Activated CD4-positive, alpha-beta memory T cell treated with anti-CD3 and anti-CD28 coated beads for 36 hours (primary cell): ENCODE measurements around the gene SMYD3. TPM values are rescaled to one million over a fixed set of nuclear protein-coding genes. Genes with fewer than 3 reads are reported as not detected.
A peak's percentile ranks its signal among the peaks of the same experiment; 100 is the strongest.

Experiments
- CTCF ChIA-PET: fragments of 350-600 bp; sonication (Branson Sonifier 250); formaldehyde crosslinking; loops from one replicate; lab custom pipeline; 2021; ENCODE audit warnings: antibody characterized with exemption, inconsistent platforms; lab: Charles Lee
- POLR2A ChIA-PET: fragments of 350-600 bp; sonication (Branson Sonifier 250); formaldehyde crosslinking; loops from one replicate; lab custom pipeline; 2021; ENCODE audit warnings: antibody characterized with exemption; lab: Charles Lee
- DNase-seq: peaks from one replicate; pipeline ENCODE4 v3.0.0-alpha.2; 2020
- H3K27ac Mint-ChIP-seq: one replicate; pipeline ENCODE4 v1.8.0; 2021; ENCODE audit warnings: mixed read lengths
- H3K27me3 Mint-ChIP-seq: one replicate; pipeline ENCODE4 v1.8.0; 2021; ENCODE audit warnings: mixed read lengths
- H3K36me3 Mint-ChIP-seq: one replicate; pipeline ENCODE4 v1.8.0; 2021; ENCODE audit warnings: mixed read lengths
- H3K4me1 Mint-ChIP-seq: one replicate; pipeline ENCODE4 v1.8.0; 2021; ENCODE audit warnings: low read depth, mixed read lengths
- H3K4me3 Mint-ChIP-seq: one replicate; pipeline ENCODE4 v1.8.0; 2021; ENCODE audit warnings: mild to moderate bottlenecking, mixed read lengths
- H3K9me3 Mint-ChIP-seq: one replicate; pipeline ENCODE4 v1.8.0; 2021; ENCODE audit warnings: mixed read lengths
- intact Hi-C: fragments of 100-400 bp; cut with micrococcal nuclease; formaldehyde crosslinking; loops from one replicate; pipeline ENCODE4 v1.15.1; 2023
- total RNA-seq, 2 experiments: library from RNA; stranded (reverse); gene quantifications; one replicate each; pipeline ENCODE4 v1.2.3, GENCODE V29; 2021

Gene SMYD3
- total RNA-seq, 2 experiments from 2014 or later = 16.6 to 20.2 TPM

DNA sequence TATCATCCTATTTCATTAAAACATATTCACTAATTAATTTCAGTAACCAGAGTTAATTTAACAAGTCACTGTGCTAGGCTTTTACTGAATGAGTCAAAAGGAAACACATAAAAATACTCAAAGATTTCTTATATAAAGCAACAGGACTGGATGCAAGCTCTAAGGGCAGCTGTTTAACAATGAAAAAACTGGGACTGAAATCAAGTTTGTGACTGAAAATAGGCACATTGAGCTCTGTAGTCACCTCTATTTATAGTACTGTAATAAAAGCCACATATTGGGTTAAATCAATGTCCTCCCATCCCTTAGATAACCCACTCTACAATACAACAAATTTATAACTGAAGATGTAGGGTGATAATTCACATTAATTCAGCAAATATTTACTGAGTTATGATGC is 52.4 kb downstream of the SMYD3 start:
- H3K36me3 Mint-ChIP-seq = peaks cover 4% of the 10 kb centered on the region
- no peak overlapping the region for H3K4me3 Mint-ChIP-seq
- no peak for DNase-seq
- H3K9me3 Mint-ChIP-seq = no peaks in the 10 kb centered on the region
- POLR2A ChIA-PET = no interaction called here
- H3K27me3 Mint-ChIP-seq = no peaks in the 10 kb centered on the region
- H3K27ac Mint-ChIP-seq = no peak overlapping the region
- intact Hi-C loops = loop anchor here (5.0 kb wide), 1 partner anchor 1302 kb away; the partner anchor contains the start of gene KIF26B
- CTCF ChIA-PET = interaction anchor here (1.0 to 2.4 kb wide), 4 partner anchors 12 to 1302 kb away, joined by 3 to 5 read pairs (median 4); no protein-coding TSS in a partner anchor
- peaks cover 4% of the 10 kb centered on the region for H3K4me1 Mint-ChIP-seq

DNA sequence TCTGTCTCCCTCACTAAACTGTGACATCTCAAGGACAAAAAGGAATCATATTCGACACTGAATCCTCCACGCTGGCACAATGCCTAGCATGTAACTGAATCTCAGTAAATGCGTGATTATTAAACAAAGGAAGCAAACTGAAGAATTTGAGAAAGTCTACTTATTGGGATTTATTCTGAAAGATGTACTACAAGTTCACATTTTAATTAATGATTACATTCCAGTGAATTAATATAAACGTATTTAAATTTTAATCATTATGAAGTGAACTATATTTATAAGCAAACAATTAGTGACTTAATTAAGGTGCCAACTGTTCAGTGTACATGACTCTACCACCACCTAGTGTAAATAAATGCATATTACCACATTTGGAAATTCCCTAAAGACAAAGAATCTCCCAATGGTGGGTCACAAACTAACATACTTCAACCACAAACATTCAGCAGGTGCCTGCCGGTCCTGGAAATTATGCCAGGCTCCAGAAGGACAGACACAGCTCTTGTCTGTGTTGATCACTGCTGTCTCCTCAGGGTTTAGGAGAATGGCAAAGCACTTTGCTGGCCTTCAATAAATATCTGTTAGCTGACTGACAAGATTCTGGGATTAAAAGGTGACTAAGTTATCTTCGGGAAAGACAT is 56.3 kb downstream of the SMYD3 start:
- ChIA-PET CTCF (interaction anchor here (0.8 to 2.4 kb wide), 7 partner anchors 10 to 1297 kb away, joined by 3 to 16 read pairs (median 7); no protein-coding TSS in a partner anchor), POLR2A (no interaction called here)
- peaks cover 3% of the 10 kb centered on the region for H3K9me3 Mint-ChIP-seq
- DNase-seq = no peak
- H3K36me3 Mint-ChIP-seq = peaks cover 7% of the 10 kb centered on the region
- intact Hi-C loops = loop anchor here (1.0 to 5.0 kb wide), 2 partner anchors 438 to 1298 kb away; partner anchors contain the start of gene KIF26B
- no peak overlapping the region for H3K27ac Mint-ChIP-seq
- H3K4me3 Mint-ChIP-seq = no peak overlapping the region
- H3K27me3 Mint-ChIP-seq = no peaks in the 10 kb centered on the region
- H3K4me1 Mint-ChIP-seq = peaks cover 2% of the 10 kb centered on the region

DNA sequence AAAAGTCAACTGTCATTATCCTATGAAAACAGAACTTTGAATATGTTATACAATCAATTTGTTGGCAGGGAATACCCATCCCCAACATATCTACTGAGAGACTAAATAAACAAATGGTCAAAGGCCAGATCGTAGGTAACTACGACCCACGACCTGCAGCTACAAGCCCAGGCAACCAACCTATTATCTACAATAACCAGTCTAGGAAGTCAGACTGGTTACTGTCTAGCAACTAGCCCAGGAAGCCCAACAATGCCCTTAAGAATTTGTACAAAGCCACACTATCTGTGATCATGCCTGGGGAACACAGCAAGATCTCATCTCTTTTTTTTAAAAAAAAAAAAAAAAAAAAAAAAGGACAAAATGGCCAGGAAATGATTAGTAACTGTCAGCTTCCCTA is 58.7 kb downstream of the SMYD3 start:
- intact Hi-C loops = no loop called here
- Mint-ChIP-seq H3K27me3 (no peaks in the 10 kb centered on the region), H3K27ac (no peak overlapping the region), H3K9me3 (peaks cover 3% of the 10 kb centered on the region), H3K36me3 (peaks cover 7% of the 10 kb centered on the region), H3K4me1 (peaks cover 2% of the 10 kb centered on the region), H3K4me3 (no peak overlapping the region)
- CTCF ChIA-PET = interaction anchor here (0.6 to 1.3 kb wide), 2 partner anchors 437 to 1446 kb away, joined by 4 to 5 read pairs; no protein-coding TSS in a partner anchor
- POLR2A ChIA-PET = no interaction called here
- DNase-seq = no peak

DNA sequence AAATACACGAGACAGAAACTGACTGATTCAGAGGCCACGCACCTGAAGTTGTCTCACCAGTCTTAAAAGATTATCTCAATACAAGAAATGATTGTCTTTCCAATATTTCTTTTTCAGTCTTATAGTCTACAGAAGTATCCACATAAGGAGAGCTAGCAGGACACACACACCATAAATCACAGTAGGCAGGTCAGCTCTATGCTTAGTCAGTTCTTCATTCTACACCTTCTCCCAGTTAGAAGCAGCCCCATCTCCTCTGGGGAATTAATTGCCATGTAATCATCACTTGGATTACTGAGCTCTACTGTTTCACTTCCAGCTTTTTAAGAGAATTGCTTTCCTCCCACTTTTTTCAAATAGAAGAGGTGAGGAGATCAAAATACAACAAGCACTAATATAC is 59.6 kb downstream of the SMYD3 start:
- DNase-seq = no peak
- no peak overlapping the region for H3K4me3 Mint-ChIP-seq
- CTCF ChIA-PET = no interaction called here

DNA sequence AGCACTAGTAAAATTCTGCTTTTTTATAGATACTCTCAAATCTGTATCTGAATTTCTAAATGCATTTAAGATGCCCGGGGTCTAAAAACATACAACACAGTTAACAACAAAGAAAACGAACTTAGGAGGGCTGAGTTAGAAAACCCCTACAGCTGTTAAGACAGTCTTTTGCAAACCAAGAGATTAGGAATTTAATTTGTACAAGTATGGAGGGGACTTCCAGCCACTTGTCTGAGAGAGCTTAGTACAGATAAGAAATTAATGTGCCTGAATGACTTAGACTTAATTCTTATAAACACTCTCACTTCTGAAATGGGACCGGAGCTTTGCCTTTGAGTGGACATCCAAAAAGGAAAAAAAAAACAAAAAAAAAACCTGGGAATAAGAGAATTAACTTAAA is 61.6 kb downstream of the SMYD3 start:
- ChIA-PET CTCF (no interaction called here), POLR2A (no interaction called here)
- Mint-ChIP-seq H3K9me3 (peaks cover 3% of the 10 kb centered on the region), H3K36me3 (peaks cover 7% of the 10 kb centered on the region), H3K4me3 (no peak overlapping the region), H3K27me3 (no peaks in the 10 kb centered on the region), H3K27ac (no peak overlapping the region), H3K4me1 (peaks cover 2% of the 10 kb centered on the region)
- intact Hi-C loops = no loop called here
- no peak for DNase-seq

More for the DNA sequence above, 59.6 kb downstream of the SMYD3 start:
- Mint-ChIP-seq H3K27me3 (no peaks in the 10 kb centered on the region), H3K9me3 (peaks cover 3% of the 10 kb centered on the region), H3K27ac (no peak overlapping the region), H3K4me1 (peaks cover 2% of the 10 kb centered on the region), H3K36me3 (peaks cover 7% of the 10 kb centered on the region)
- POLR2A ChIA-PET = no interaction called here
- intact Hi-C loops = no loop called here

DNA sequence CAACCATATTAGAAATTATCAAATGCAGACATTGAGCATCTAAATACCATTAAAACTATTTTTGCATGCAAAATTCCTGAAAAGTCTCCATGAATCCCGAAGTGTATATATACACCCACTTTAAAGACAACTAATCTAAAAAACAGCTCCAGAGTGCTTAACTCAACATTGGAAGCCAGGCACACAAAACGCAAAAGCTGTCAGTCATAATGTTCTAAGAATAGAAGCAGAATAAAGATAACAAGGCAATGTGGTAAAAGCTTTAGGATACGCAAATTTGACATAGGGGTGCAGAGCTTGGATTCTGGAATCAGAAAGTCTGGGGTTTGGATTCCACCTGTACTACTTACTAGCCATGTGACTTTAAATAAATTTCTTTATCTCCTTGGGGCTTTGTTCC is 62.5 kb downstream of the SMYD3 start:
- ChIA-PET POLR2A (no interaction called here), CTCF (no interaction called here)
- H3K4me3 Mint-ChIP-seq = no peak overlapping the region
- peaks cover 2% of the 10 kb centered on the region for H3K4me1 Mint-ChIP-seq
- no peak overlapping the region for H3K27ac Mint-ChIP-seq
- no peaks in the 10 kb centered on the region for H3K27me3 Mint-ChIP-seq
- peaks cover 3% of the 10 kb centered on the region for H3K9me3 Mint-ChIP-seq
- DNase-seq = no peak
- peaks cover 7% of the 10 kb centered on the region for H3K36me3 Mint-ChIP-seq
- intact Hi-C loops = no loop called here

DNA sequence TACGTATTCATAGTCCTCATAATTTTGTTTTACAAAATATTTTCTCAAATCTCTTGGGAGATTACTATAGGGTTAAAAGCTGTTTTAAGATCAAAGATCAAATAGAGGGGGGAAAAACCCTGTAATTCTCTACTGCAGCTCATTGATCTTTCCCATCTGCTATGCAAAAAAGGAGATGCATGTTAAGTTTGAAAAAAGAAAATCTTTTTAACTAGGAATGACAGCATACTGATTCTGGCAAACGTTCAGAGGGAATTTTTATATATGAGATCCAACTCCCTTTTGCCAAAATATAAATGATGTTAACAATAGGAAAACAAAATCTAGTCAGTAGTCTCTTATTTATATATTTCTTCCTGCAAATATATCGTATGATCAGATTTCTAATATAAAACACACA is 69.1 kb downstream of the SMYD3 start:
- DNase-seq = no peak
- Mint-ChIP-seq H3K27me3 (no peaks in the 10 kb centered on the region), H3K4me3 (no peak overlapping the region), H3K36me3 (peaks cover 7% of the 10 kb centered on the region), H3K4me1 (peaks cover 4% of the 10 kb centered on the region), H3K9me3 (peaks cover 11% of the 10 kb centered on the region), H3K27ac (no peak overlapping the region)
- intact Hi-C loops = no loop called here
- ChIA-PET POLR2A (no interaction called here), CTCF (no interaction called here)

DNA sequence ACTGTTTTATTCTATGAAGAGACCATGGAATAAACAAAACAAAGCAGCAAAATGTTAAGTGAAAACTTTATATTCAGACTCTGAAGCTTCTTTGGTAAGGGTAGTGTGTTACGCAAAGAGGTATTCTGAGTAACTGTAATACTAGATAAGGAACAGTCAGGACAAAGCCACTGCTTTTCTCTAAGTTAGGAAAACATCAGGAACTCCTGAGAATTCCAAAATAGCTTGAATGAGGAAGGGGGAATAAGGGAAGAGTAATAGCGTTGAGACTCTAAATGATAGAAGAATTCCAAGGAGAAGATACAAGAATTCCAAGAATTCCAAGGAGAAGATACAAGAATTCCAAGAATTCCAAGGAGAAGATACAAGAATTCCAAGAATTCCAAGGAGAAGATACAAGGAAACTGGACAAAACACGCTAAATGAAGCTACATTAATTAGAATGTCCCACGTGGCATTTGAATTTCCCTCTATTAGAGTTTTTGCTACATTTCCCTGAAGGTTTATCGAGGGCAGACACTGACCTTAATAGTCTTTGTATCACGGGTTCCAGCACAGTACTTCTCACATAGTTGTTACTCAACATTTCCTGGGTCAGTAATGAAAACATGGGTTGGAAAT is 71.5 kb downstream of the SMYD3 start:
- H3K4me1 Mint-ChIP-seq = peaks cover 4% of the 10 kb centered on the region
- ChIA-PET POLR2A (interaction anchor here (0.6 kb wide), 1 partner anchor 70 kb away, joined by 4 read pairs; no protein-coding TSS in a partner anchor), CTCF (no interaction called here)
- peaks cover 7% of the 10 kb centered on the region for H3K36me3 Mint-ChIP-seq
- intact Hi-C loops = no loop called here
- H3K4me3 Mint-ChIP-seq = no peak overlapping the region
- H3K27ac Mint-ChIP-seq = no peak overlapping the region
- peaks cover 11% of the 10 kb centered on the region for H3K9me3 Mint-ChIP-seq
- no peaks in the 10 kb centered on the region for H3K27me3 Mint-ChIP-seq
- DNase-seq = no peak

DNA sequence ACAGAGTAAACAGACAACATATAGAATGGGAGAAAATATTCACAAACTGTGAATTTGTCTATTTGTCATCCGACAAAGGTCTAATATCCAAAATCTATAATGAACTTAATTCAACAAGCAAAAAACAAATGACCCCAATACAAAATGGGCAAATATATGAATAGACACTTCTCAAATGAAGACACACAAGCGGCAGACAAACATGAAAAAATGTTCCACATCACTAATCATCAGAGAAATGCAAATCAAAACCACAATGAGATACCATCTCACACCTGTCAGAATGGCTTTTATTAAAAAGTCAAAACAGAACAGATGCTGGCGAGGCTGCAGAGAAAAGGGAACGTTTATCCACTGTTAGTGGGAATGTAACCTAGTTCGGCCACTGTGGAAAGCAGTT is 72.7 kb downstream of the SMYD3 start:
- POLR2A ChIA-PET = no interaction called here
- CTCF ChIA-PET = no interaction called here
- Mint-ChIP-seq H3K27me3 (no peaks in the 10 kb centered on the region), H3K9me3 (peaks cover 17% of the 10 kb centered on the region), H3K36me3 (peaks cover 7% of the 10 kb centered on the region), H3K4me3 (no peak overlapping the region), H3K4me1 (peaks cover 4% of the 10 kb centered on the region), H3K27ac (no peak overlapping the region)
- intact Hi-C loops = no loop called here
- DNase-seq = no peak

DNA sequence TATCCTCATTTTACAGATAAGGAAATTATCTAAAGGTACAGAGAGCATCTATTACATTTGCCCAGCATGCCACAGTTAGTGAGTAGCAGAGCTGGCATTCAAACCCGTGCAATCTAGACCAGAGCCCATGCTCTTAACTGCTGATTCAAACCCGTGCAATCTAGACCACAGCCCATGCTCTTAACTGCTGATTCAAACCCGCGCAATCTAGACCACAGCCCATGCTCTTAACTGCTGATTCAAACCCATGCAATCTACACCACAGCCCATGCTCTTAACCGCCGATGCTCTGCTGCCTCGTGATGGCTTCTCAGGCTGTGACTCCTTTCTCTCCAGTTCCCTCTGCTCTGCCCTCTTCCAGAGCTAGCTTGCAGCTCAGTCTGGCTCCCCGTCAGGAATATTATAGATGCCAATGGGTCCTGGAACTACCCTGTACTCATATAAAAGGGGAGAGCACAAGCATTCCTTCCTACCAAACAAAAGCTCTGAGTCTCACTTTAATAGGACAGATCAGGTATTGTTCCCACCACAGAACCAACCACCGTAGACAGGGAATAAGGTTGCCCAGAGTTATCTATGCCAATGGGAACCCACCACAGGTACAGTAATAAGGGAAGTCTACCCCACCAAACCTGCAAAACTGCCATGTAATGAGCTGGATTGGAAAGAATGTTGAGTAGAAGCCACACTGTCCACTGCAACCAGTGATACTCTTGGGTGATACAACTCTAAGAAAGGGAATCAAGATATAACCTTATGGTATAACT is 78.4 kb downstream of the SMYD3 start:
- peak; percentile 78 for DNase-seq
- H3K27me3 Mint-ChIP-seq = no peaks in the 10 kb centered on the region
- ChIA-PET CTCF (interaction anchor here (0.6 kb wide), 1 partner anchor 698 kb away, joined by 3 read pairs; no protein-coding TSS in a partner anchor), POLR2A (no interaction called here)
- peaks cover 6% of the 10 kb centered on the region for H3K9me3 Mint-ChIP-seq
- no peak overlapping the region for H3K4me3 Mint-ChIP-seq
- peaks cover 2% of the 10 kb centered on the region for H3K36me3 Mint-ChIP-seq
- H3K27ac Mint-ChIP-seq = no peak overlapping the region
- H3K4me1 Mint-ChIP-seq = peaks cover 9% of the 10 kb centered on the region
- intact Hi-C loops = loop anchor here (1.0 to 2.0 kb wide), 3 partner anchors 48 to 96 kb away; no protein-coding TSS in a partner anchor

DNA sequence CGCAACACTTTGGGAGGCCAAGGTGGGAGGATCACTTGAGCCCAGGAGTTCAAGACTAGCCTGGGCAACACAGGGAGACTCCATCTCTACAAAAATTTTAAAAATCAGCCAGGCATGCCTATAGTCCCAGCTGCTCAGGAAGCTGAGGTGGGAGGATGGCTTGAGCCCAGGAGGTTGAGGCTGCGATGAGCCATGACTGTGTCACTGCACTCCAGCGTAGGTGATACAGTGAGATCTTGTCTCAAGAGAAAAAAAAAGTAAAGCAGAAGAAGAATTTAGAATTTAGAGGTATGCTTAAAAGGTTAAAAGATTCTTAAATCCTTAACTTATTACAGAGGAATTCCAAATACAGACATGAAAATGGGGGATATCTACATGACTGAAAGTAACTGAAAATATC is 79.5 kb downstream of the SMYD3 start:
- Mint-ChIP-seq H3K27ac (no peak overlapping the region), H3K27me3 (no peaks in the 10 kb centered on the region), H3K4me3 (no peak overlapping the region), H3K4me1 (peaks cover 9% of the 10 kb centered on the region), H3K36me3 (peaks cover 2% of the 10 kb centered on the region), H3K9me3 (peaks cover 6% of the 10 kb centered on the region)
- peak; percentile 19 for DNase-seq
- ChIA-PET CTCF (no interaction called here), POLR2A (no interaction called here)
- intact Hi-C loops = loop anchor here (1.0 to 2.0 kb wide), 3 partner anchors 49 to 95 kb away; no protein-coding TSS in a partner anchor

DNA sequence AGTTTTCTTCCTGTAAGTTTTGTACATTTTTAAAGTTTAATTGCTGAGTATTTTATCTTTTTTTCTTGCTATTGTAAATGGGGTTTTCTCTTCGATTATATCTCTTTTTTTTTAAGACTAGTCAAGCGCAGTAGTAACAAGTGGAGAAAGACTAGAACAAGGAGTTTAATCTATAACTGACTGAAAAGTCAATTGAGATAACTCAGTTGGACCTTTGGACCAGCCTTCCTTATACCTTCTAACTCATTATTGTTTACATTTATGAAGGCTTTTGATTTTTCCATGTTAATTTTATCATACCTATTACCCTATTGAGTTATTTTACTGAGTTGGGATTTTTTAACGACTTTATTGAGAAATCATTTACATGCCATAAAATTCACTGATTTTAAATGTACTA is 81.2 kb downstream of the SMYD3 start:
- CTCF ChIA-PET = no interaction called here
- no peak overlapping the region for H3K27ac Mint-ChIP-seq
- POLR2A ChIA-PET = no interaction called here
- H3K4me3 Mint-ChIP-seq = no peak overlapping the region
- no peak for DNase-seq
- intact Hi-C loops = no loop called here
- peaks cover 2% of the 10 kb centered on the region for H3K36me3 Mint-ChIP-seq
- H3K9me3 Mint-ChIP-seq = peaks cover 6% of the 10 kb centered on the region
- no peaks in the 10 kb centered on the region for H3K27me3 Mint-ChIP-seq
- H3K4me1 Mint-ChIP-seq = peaks cover 9% of the 10 kb centered on the region
